Ovary (tissue), 3 donors: ENCODE data around the gene GSK3B.

ENCODE experiments used
- POLR2A ChIP-seq: fragments of 450-650 bp; IDR thresholded peaks from one replicate; pipeline ENCODE4 v1.6.1; 2017; ENCODE audit warnings: antibody characterized with exemption, mild to moderate bottlenecking, moderate library complexity
- TF ChIP-seq, protein P1 (sequence below), 3 donors: fragments of 450-650 bp in 2 of 3; fragments of 200-600 bp in 1 of 3; IDR thresholded peaks; one replicate each; pipeline versions ENCODE4 v1.5.1 to v1.8.0; 2016 to 2022; ENCODE audit warnings: antibody characterized with exemption in 3 of 3, mild to moderate bottlenecking in 1 of 3
- donor health status: DM: no; HTN: no; CAD: no.

DNA sequence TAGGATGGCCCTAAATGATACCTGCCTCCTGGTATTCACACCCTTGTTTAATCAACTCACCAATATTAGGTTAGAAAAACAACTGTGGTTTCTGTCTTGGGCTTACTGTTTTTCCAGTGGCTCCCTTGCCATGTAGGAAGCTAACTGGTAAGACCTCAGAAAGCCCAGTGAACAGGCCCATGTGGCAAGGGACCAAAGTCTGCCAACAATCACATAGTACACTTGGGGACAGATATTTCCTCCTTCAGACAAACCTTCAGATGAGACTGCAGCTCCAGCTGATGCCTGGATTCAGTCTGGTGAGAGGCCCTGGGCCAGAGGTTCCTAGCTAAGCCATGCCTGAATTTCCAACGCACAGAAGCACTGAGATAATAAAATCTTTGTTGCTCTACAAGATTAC, 96.1 kb downstream of the GSK3B start:
- TF ChIP-seq, protein P1, sequence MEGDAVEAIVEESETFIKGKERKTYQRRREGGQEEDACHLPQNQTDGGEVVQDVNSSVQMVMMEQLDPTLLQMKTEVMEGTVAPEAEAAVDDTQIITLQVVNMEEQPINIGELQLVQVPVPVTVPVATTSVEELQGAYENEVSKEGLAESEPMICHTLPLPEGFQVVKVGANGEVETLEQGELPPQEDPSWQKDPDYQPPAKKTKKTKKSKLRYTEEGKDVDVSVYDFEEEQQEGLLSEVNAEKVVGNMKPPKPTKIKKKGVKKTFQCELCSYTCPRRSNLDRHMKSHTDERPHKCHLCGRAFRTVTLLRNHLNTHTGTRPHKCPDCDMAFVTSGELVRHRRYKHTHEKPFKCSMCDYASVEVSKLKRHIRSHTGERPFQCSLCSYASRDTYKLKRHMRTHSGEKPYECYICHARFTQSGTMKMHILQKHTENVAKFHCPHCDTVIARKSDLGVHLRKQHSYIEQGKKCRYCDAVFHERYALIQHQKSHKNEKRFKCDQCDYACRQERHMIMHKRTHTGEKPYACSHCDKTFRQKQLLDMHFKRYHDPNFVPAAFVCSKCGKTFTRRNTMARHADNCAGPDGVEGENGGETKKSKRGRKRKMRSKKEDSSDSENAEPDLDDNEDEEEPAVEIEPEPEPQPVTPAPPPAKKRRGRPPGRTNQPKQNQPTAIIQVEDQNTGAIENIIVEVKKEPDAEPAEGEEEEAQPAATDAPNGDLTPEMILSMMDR (IDR thresholded peaks at IDR 0.05) = no peak
- TF ChIP-seq POLR2A = no peak
